ENCODE measurements around the gene AKAP6. TPM values are rescaled to one million over a fixed set of nuclear protein-coding genes. Genes with fewer than 3 reads are reported as not detected.

The AKAP6 gene
- total and polyA plus RNA-seq, 2 of the 8 experiments (the other 6 are each of a cell fraction or from before 2014, with no cell fraction given) = 0.09 to 0.89 TPM

GRCh38 chr14:32805979-32806378 is 476.9 kb downstream of the AKAP6 start:
- H3K27ac ChIP-seq (ENCODE audit: low read depth, low read length) = no peak overlapping the region

More at GRCh38 chr14:32805979-32806378, 476.9 kb downstream of the AKAP6 start:
- Histone ChIP-seq H2BK12ac (ENCODE audit: low read depth, low read length) (no peak overlapping the region), H2BK120ac (replicated peaks; ENCODE audit: low read depth, low read length) (no peak overlapping the region), H3K4me3 (ENCODE audit: extremely low read depth in 1 of 4, insufficient read depth in 2 of 4, low read depth in 3 of 4, low read length in 4 of 4) (no peak overlapping the region), H2AFZ (ENCODE audit: low read length) (no peak overlapping the region), H3K4ac (replicated peaks; ENCODE audit: insufficient read length, low read depth, low read length) (no peak overlapping the region), H3K27me3 (replicated peaks in 1 of 4; ENCODE audit: control insufficient read depth in 3 of 4, extremely low read depth in 1 of 4, insufficient read depth in 3 of 4, low read length in 3 of 4) (no peaks in the 10 kb centered on the region), H2AK5ac (ENCODE audit: low read depth, low read length) (no peak overlapping the region), H4K20me1 (replicated peaks in 1 of 2; ENCODE audit: control insufficient read depth in 1 of 2, insufficient read depth in 2 of 2, low read length in 2 of 2) (no peaks in the 10 kb centered on the region), H3K23ac (ENCODE audit: insufficient read length) (no peak overlapping the region), H3K14ac (ENCODE audit: insufficient read length) (no peak overlapping the region), H3K79me2 (ENCODE audit: control insufficient read depth in 1 of 2, insufficient read depth in 2 of 2, low read length in 2 of 2) (no peaks in the 10 kb centered on the region), H3K79me1 (ENCODE audit: low read depth, low read length) (no peaks in the 10 kb centered on the region), H3K23me2 (ENCODE audit: low read depth, low read length) (no peaks in the 10 kb centered on the region), H3K9me3 (ENCODE audit: insufficient read depth in 2 of 2, low read depth in 1 of 2, low read length in 1 of 2) (peaks cover 12 to 20% of the 10 kb centered on the region in 2 experiments; a peak in 3 of 4 replicates), H3K9ac (replicated peaks in 1 of 4; ENCODE audit: extremely low read depth in 1 of 4, low read depth in 3 of 4, low read length in 3 of 4) (no peak overlapping the region), H3K4me2 (ENCODE audit: insufficient read depth in 1 of 2, low read depth in 2 of 2, low read length in 2 of 2) (no peak overlapping the region), H2BK5ac (ENCODE audit: low read depth, low read length) (no peak overlapping the region), H4K5ac (ENCODE audit: insufficient read length, low read depth, low read length) (no peak overlapping the region), H4K91ac (replicated peaks; ENCODE audit: insufficient read length, low read length) (no peak overlapping the region), H3K4me1 (replicated peaks in 1 of 4; ENCODE audit: control insufficient read depth in 3 of 4, insufficient read depth in 4 of 4, low read length in 3 of 4) (peaks cover 0 to 3% (median 1%) of the 10 kb centered on the region in 4 experiments; a peak in 1 of 7 replicates), H2BK20ac (ENCODE audit: low read length) (no peak overlapping the region), H3K56ac (replicated peaks; ENCODE audit: insufficient read length, low read depth, low read length) (no peak overlapping the region), H4K8ac (ENCODE audit: extremely low read depth, insufficient read depth, low read length) (no peak overlapping the region), H3K36me3 (ENCODE audit: control insufficient read depth in 2 of 4, insufficient read depth in 4 of 4, low read length in 3 of 4) (no peaks in the 10 kb centered on the region; a peak in 1 of 8 replicates), H3K18ac (ENCODE audit: extremely low read depth, low read length) (no peak overlapping the region), H2BK15ac (ENCODE audit: low read length) (no peak overlapping the region)
- ChIA-PET CTCF (ENCODE audit: partially characterized antibody) (interaction anchor here (1.1 kb wide), 1 partner anchor 73 kb away, joined by 3 read pairs; no protein-coding TSS in a partner anchor), POLR2A (ENCODE audit: partially characterized antibody) (no interaction called here)
- no peak for TF ChIP-seq CBX8 (IDR thresholded peaks at IDR 0.05; ENCODE audit: borderline replicate concordance, low read depth, low read length)
- TF ChIP-seq CHD2 (IDR thresholded peaks at IDR 0.05; ENCODE audit: low read length) = no peak
- TF ChIP-seq POLR2AphosphoS5 (IDR thresholded peaks at IDR 0.05; ENCODE audit: low read depth, low read length) = no peak
- TF ChIP-seq TAF1 (IDR thresholded peaks at IDR 0.05; ENCODE audit: low read depth, low read length) = no peak
- no peak for TF ChIP-seq SRF (IDR thresholded peaks at IDR 0.05; ENCODE audit: low read depth, low read length)
- TF ChIP-seq RAD21 (IDR thresholded peaks at IDR 0.05 in 1 of 2, conservative IDR thresholded peaks at IDR 0.05 in 1 of 2; ENCODE audit: low read depth in 2 of 2, low read length in 2 of 2) = no peak
- no peak for TF ChIP-seq KDM5A (IDR thresholded peaks at IDR 0.05; ENCODE audit: low read length)
- TF ChIP-seq JUND (IDR thresholded peaks at IDR 0.05; ENCODE audit: low read length) = no peak
- no peak for TF ChIP-seq MAFK (IDR thresholded peaks at IDR 0.05; ENCODE audit: low read depth, low read length)
- no peak for TF ChIP-seq YY1 (IDR thresholded peaks at IDR 0.05; ENCODE audit: low read depth, low read length)
- no peak for TF ChIP-seq SP4 (IDR thresholded peaks at IDR 0.05; ENCODE audit: low read length)
- no peak for TF ChIP-seq SIRT6 (IDR thresholded peaks at IDR 0.05; ENCODE audit: low read length)
- WGBS, 2 experiments (ENCODE audit: extremely low coverage in 1 of 2, insufficient coverage in 1 of 2, insufficient read length in 1 of 2, insufficient replicate concordance in 2 of 2, low coverage in 1 of 2, low lambda C conversion rate in 2 of 2, missing lambda C conversion rate in 1 of 2) = 97% methylated on average over 2 of the region's 2 CpGs; no CpG with 5 or more reads in 1 of the 2 experiments
- no peak for FAIRE-seq
- DNase-seq (ENCODE audit: low read depth in 1 of 2, low spot score in 2 of 2) = no peak
